HG03575 (cell line): Measurements from ENCODE around the gene TPM1.

Source experiments
- ATAC-seq: cut with Tn5 transposase; IDR thresholded peaks from one replicate; pipeline ENCODE4 v1.9.1; 2021; ENCODE audit not compliant: unreplicated experiment, insufficient number of reproducible peaks, low FRiP score; ENCODE audit errors: extremely low read depth

The TPM1 gene

DNA sequence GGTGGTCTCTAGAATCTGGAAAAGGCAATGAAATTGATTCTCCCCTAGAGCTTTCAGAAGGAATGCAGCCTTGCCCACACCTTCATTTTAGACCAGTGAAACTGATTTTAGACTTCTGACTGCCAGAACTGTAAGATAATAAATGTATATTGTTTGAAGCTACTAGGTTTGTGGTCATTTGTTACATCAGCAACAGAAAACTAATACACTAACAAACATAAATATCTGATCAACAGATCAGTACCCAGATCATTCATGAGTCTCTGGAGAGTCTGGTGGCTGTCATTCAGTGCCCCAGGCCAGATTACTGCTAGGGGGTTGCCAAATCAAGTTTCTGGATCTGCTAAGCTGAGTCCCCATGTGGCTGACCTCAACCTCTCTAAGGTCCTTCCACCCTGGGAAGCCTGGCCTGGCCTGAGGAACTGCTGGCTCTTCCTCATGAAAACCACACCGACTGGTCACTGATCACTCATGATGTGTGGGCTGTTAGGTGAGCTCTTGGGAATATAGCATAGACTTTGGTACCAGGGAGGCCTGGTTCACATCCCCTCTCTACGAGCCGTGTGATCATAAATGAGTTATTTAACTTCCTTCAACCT, 68.0 kb downstream of the TPM1 start:
- no peak for ATAC-seq

- no peak for ATAC-seq
These were observed 68.9 kb downstream of the TPM1 start for GRCh38 chr15:63111481-63111880.

- no peak for ATAC-seq
These were observed 70.3 kb downstream of the TPM1 start for GRCh38 chr15:63112871-63113270.

GRCh38 chr15:63114465-63114864, 71.9 kb downstream of the TPM1 start:
- no peak for ATAC-seq
